HG03039 (cell line): Measurements from ENCODE around the gene DAPP1.
A peak's percentile ranks its signal among the peaks of the same experiment; 100 is the strongest.
"Not testable (repeated sequence)": the region's sequence is repeated elsewhere in the genome, so short reads cannot be mapped to it uniquely, and the experiment has no call there.

Experiments
- ATAC-seq: cut with Tn5 transposase; IDR thresholded peaks from one replicate; pipeline ENCODE4 v1.9.1; 2021; ENCODE audit warnings: mild to moderate bottlenecking, moderate library complexity; ENCODE audit not compliant: unreplicated experiment

The DAPP1 gene

GRCh38 chr4:99822734-99823133, 6.1 kb downstream of the DAPP1 start:
- no peak for ATAC-seq

GRCh38 chr4:99824070-99824599, 7.5 kb downstream of the DAPP1 start:
- no peak for ATAC-seq

- no peak for ATAC-seq
These were observed 8.6 kb downstream of the DAPP1 start for GRCh38 chr4:99825272-99825671.

- no peak for ATAC-seq
These were observed 9.4 kb downstream of the DAPP1 start for GRCh38 chr4:99826016-99826415.

- no peak for ATAC-seq
These were observed 10.8 kb downstream of the DAPP1 start for GRCh38 chr4:99827454-99827853.

DNA sequence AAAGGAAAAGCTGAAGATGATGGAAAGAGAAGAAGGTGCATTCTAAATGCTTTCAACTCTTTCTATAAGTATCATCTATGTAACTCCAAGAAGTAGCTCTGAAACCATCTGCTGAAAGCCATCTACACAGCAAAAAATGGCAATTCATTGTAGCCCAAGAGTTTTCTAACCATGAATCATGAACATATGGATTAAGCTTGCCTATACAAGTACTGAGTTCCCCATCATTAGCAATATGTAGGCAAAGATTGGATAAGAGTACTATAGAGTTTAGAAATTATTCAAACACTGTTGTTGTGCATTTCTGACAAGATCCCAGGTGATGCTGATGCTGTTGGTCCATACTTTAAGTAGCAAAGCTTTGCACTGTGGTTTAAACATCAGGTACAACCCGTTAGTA, 11.2 kb downstream of the DAPP1 start:
- no peak for ATAC-seq

GRCh38 chr4:99828477-99828876, 11.8 kb downstream of the DAPP1 start:
- ATAC-seq, result no peak

GRCh38 chr4:99830051-99830450, 13.4 kb downstream of the DAPP1 start:
- not testable (repeated sequence) for ATAC-seq

- ATAC-seq, result no peak
These were observed 15.7 kb downstream of the DAPP1 start for GRCh38 chr4:99832321-99832720.

DNA sequence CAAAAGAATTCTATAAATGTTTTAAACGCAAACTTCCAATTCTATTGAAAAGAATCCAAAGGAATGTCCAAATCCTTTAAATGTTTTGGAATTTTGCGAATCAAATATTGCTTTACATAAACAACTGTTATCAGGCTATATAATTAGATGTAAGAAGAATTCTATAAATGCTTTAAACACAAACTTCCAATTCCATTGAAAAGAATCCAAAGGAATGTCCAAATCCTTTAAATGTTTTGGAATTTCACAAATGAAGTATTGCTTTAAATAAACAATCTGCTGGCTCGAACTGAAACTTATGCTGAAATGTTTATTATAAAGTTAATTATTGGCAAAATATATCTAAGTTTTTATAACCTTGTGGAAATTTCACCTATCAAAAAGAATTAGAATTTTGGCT, 16.1 kb downstream of the DAPP1 start:
- no peak for ATAC-seq

DNA sequence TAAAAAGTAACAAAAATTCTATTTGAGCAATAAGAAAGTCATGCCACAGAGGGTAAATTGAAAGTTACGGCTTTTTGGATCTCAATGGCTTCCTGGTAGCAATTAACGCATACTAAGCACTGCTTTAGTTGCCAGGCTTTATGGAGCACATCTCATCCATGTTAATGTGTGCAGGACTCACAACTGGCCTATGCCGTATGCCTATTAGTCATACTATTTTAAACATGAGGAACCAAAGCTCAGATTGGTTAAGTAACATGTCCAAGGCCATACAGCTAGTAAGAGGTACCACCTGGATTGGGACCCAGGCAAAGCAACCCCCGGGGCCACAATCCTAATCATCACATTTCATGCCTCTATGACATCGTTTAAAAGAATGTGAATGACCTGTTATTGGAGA, 17.1 kb downstream of the DAPP1 start:
- no peak for ATAC-seq

- no peak for ATAC-seq
These were observed 17.9 kb downstream of the DAPP1 start for GRCh38 chr4:99834569-99834968.

DNA sequence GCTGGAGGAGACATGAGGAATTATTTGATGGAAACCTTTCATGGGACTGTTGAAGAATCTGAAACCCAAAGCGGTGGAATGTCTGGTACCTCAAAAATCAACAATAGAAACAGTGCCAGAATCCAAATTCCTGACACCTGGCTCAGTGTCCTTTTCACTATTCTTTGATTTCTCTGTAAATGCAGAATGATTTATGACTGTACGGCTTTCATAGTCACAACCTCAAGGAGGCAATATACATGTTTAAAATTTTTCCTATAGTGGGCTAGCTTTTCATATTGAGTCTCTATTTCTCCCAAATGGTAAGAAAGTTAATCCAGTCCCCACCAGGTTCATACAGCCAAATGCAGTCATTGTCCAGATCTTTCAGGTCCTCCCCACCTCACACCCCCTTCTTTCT, 19.3 kb downstream of the DAPP1 start:
- no peak for ATAC-seq

GRCh38 chr4:99838927-99839326, 22.3 kb downstream of the DAPP1 start:
- ATAC-seq, result no peak

DNA sequence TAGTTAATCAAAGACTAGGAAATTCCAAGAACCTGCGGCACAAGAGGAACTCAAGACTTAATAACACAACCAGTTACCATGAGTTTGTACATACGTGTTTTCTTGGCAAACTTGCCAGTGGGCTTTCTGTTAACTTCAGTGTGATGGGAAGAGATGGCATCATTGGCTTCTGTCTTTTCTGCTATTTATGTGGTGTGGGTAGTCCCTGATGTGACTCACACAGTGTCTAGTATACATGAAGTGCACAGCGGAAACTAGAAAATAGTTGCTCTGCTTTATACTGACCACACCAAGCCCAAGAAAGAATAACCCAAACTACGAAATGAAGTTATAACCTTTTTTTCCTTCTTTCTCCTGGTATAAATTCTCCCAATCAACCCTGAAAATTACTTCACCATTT, 24.5 kb downstream of the DAPP1 start:
- ATAC-seq, result peak; percentile 37

GRCh38 chr4:99843413-99843812, 26.8 kb downstream of the DAPP1 start:
- ATAC-seq, result no peak

DNA sequence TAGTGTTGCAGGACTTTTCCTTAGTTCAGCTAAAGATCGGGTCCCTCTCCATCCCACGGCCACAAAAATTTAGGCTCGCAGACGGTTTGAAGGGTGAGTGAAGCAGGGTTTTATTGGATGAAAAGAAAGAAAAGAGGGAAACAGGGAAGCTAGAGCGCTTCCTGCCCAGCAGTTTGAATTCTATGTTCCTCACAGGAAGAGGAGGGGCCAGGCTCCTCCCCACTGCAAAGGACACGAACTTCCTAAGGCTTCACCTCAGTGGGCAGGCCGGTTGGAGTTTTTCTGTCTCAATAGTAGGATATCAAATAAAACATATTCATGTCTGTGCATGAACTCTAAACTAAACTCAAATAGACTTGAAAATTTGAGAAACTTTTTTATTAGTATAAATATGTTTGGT, 27.4 kb downstream of the DAPP1 start:
- no peak for ATAC-seq

- no peak for ATAC-seq
These were observed 28.6 kb downstream of the DAPP1 start for GRCh38 chr4:99845179-99845578.

GRCh38 chr4:99845708-99846469, 29.3 kb downstream of the DAPP1 start:
- ATAC-seq, result no peak

GRCh38 chr4:99846891-99847290, 30.3 kb downstream of the DAPP1 start:
- ATAC-seq, result no peak

GRCh38 chr4:99847362-99847976, 30.8 kb downstream of the DAPP1 start:
- peak; percentile 66 for ATAC-seq

- peak; percentile 41 for ATAC-seq
These were observed 32.0 kb downstream of the DAPP1 start for GRCh38 chr4:99848591-99849001.
